Measurements from ENCODE around the gene DNASE1.

DNA sequence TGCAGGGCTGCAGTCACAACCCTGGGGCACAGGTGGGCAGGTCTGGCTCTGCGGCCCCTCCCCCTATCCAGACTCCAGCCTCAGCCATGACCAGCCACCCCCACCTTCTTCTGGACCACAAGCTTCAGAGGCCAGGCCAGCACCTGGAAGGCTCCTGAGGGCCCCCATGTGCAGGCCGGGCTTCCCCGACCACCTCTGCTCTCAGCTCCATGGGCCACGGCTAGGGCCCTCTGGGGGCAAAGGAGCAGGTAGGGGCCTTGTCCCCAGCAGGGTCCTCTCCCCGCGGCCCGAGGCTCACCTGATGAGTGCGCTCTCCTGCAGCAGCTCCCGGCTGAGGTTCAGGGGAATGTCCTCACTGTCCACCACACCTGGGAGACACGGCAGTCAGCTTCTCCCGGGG, 16.9 kb downstream of the DNASE1 start:
- TF ChIP-seq TEAD4 (CRISPR knock-in tag; IDR thresholded peaks at IDR 0.05) (no peak), USF1 (CRISPR knock-in tag; IDR thresholded peaks at IDR 0.05) (no peak), CREB1 (CRISPR knock-in tag; IDR thresholded peaks at IDR 0.05) (no peak), SMAD3 (CRISPR knock-in tag; IDR thresholded peaks at IDR 0.05; ENCODE audit: borderline replicate concordance) (no peak), SP1 (CRISPR knock-in tag; conservative IDR thresholded peaks at IDR 0.05) (no peak), ZNF512 (CRISPR knock-in tag; IDR thresholded peaks at IDR 0.05; ENCODE audit: borderline replicate concordance) (no peak)
- TF ChIP-seq, protein P1, sequence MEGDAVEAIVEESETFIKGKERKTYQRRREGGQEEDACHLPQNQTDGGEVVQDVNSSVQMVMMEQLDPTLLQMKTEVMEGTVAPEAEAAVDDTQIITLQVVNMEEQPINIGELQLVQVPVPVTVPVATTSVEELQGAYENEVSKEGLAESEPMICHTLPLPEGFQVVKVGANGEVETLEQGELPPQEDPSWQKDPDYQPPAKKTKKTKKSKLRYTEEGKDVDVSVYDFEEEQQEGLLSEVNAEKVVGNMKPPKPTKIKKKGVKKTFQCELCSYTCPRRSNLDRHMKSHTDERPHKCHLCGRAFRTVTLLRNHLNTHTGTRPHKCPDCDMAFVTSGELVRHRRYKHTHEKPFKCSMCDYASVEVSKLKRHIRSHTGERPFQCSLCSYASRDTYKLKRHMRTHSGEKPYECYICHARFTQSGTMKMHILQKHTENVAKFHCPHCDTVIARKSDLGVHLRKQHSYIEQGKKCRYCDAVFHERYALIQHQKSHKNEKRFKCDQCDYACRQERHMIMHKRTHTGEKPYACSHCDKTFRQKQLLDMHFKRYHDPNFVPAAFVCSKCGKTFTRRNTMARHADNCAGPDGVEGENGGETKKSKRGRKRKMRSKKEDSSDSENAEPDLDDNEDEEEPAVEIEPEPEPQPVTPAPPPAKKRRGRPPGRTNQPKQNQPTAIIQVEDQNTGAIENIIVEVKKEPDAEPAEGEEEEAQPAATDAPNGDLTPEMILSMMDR (IDR thresholded peaks at IDR 0.05), result no peak
- TF ChIP-seq, protein P2, sequence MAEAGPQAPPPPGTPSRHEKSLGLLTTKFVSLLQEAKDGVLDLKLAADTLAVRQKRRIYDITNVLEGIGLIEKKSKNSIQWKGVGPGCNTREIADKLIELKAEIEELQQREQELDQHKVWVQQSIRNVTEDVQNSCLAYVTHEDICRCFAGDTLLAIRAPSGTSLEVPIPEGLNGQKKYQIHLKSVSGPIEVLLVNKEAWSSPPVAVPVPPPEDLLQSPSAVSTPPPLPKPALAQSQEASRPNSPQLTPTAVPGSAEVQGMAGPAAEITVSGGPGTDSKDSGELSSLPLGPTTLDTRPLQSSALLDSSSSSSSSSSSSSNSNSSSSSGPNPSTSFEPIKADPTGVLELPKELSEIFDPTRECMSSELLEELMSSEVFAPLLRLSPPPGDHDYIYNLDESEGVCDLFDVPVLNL (CRISPR knock-in tag; IDR thresholded peaks at IDR 0.05; ENCODE audit: borderline replicate concordance, low read depth), result no peak

Measured in WTC11 (cell line).